IMR-90 (cell line): ENCODE measurements around the gene LYPD4.

Experiments
- CTCF ChIP-seq: conservative IDR thresholded peaks from 2 replicates; pipeline ENCODE4 v1.5.1; 2012; ENCODE audit warnings: mild to moderate bottlenecking, low read depth, low read length, improper control_type of control experiment
- POLR2A ChIP-seq: IDR thresholded peaks from 2 replicates; pipeline ENCODE4 v1.6.1; 2012; ENCODE audit warnings: mild to moderate bottlenecking, low read depth, low read length
- RFX5 ChIP-seq: IDR thresholded peaks from 2 replicates; pipeline ENCODE4 v1.8.0; 2012; ENCODE audit warnings: low read depth, mild to moderate bottlenecking, low read length, moderate library complexity
- USF2 ChIP-seq: fragments of 150-350 bp; IDR thresholded peaks from 2 replicates; pipeline ENCODE4 v1.6.1; 2017; ENCODE audit warnings: mild to moderate bottlenecking, antibody characterized with exemption, low read length, low read depth
- TF ChIP-seq, protein P1 (sequence below): fragments of 150-350 bp; IDR thresholded peaks from 2 replicates; pipeline ENCODE4 v1.6.1; 2016; ENCODE audit warnings: low read depth, mild to moderate bottlenecking, low read length, moderate library complexity, borderline replicate concordance

DNA sequence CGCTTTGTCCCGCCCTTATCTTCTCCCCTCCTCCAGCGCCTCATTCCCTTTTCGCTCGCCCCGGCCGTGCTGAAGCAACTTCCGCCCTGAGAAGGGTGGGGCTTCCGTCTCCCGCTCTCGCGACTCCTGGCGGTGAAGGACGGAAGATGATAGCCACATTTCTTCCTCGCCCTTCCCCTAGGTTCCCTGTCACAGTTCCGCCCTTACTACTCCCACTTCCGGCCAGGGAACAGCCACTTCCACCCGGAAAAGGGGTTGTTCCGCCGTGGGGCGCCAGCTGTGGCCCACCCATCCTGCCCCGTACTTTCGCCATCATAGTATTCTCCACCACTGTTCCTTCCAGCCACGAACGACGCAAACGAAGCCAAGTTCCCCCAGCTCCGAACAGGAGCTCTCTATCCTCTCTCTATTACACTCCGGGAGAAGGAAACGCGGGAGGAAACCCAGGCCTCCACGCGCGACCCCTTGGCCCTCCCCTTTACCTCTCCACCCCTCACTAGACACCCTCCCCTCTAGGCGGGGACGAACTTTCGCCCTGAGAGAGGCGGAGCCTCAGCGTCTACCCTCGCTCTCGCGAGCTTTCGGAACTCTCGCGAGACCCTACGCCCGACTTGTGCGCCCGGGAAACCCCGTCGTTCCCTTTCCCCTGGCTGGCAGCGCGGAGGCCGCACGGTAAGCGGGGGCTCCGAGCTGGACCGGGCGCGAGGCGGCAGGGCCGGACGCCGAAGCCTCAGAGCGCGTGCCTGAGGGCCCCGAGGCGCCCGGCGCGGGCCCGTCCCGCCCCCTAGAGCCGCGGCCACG, 15.3 kb upstream of the LYPD4 start, which contains the start of gene RPS19:
- peak; percentile 58 for TF ChIP-seq CTCF
- TF ChIP-seq, protein P1, sequence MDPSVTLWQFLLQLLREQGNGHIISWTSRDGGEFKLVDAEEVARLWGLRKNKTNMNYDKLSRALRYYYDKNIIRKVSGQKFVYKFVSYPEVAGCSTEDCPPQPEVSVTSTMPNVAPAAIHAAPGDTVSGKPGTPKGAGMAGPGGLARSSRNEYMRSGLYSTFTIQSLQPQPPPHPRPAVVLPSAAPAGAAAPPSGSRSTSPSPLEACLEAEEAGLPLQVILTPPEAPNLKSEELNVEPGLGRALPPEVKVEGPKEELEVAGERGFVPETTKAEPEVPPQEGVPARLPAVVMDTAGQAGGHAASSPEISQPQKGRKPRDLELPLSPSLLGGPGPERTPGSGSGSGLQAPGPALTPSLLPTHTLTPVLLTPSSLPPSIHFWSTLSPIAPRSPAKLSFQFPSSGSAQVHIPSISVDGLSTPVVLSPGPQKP, result no peak
- TF ChIP-seq POLR2A, result peak; percentile 98
- no peak for TF ChIP-seq RFX5
- TF ChIP-seq USF2, result no peak
